Endometrium (tissue), 2 donors: ENCODE results near the gene CCDC9B.

Source experiments
- FAIRE-seq: peaks from 2 replicates; lab custom pipeline; 2012; peaks lifted over from hg19 to GRCh38; lab: Jason Lieb, UNC
- donor health status: control.
- donor health status: control.

CCDC9B gene

DNA sequence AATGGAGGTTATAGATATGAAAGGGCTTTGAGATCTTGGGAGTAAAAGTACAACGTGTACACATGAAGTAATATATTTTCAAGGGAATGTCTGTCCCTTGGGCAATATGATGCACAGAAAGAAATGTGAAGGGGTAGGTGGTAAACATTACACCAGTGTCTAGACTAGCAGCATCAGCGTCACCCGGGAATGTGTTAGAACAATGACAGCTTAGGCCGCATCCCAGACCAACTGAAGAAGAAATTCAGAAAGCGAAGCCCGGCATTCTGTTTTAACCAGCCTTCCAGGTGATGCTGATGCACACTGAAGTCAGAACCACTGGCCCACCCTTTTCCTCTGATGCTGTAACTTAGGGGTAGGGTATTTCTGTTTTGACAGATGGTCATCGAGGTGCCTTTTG, 10.9 kb downstream of the CCDC9B start:
- no peak for FAIRE-seq

DNA sequence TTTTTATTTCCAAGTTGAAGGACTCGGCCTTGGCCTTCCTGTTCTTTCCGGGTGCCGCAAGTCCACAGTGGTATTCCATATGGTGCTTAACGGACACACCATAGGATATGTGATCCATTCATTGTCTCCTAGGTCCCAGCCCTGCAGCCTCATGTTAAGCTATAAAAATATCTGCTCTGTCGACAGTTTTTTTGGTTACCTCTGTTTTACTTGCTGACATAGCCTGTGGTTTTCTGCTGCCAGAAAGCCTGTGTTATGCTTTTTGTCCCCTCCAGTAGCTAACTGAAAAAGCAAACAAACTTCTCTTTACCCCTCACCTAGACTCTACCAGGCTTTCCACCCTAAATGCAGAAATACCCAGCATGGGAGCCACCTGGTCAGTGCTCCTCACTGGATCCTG, 12.0 kb downstream of the CCDC9B start:
- FAIRE-seq: no peak

DNA sequence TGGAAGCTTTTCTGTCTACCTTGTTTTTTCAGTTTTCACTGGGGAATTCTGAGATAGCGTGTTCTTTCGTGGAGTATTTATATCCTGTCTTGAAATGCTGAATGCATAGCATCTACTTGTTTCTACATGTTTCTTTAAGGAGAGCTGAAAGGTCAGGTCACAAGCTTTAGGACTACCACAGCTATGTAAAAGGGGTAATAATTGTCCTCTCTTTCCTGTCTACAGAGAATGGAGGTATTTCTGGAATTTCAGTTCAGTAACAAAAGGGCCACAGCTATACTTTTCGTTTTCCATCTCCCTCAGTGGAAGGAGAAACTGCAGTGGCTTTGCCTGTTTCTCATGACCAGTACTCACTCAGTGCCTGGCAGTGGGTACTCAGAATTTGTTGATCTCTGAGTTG, 12.6 kb downstream of the CCDC9B start:
- no peak for FAIRE-seq

DNA sequence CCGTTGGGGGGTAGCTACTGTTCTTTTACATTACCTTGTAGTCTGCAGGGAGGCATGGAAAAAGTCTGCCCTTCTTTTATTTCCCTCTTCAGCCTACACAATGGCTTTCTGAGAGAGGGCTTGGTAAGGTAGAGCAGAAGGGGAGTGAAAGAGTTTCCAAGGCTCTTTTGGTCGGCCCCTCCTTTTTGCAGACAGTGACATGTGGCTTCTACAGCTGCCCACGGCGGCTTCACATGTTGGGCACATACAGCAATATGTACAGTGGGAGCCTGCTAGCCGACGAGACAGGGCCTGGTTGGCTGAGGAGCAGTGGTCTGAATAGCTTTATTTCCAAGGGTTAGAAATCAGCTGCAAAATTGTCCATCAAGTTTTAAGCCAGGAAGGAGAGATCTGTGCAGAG, 13.3 kb downstream of the CCDC9B start:
- no peak for FAIRE-seq

DNA sequence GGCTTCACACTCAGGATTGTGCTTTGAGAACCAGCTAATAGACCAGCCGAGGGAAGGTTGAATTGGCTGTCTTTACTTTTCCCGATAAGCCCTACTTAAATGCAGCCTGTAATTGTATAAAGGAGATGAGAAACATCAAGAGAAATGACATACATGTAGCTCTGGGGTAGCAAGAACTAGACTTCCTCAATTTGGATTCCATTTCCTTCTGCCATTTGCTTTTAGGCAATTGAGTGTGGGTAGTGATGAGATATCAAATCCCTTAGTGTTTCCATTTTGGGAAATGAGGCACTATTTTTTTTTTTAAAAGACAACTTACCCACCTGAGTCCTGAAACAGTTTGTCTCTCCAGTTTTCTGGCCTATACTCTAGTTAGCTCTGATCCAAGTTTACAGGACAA, 15.0 kb downstream of the CCDC9B start:
- FAIRE-seq: no peak

DNA sequence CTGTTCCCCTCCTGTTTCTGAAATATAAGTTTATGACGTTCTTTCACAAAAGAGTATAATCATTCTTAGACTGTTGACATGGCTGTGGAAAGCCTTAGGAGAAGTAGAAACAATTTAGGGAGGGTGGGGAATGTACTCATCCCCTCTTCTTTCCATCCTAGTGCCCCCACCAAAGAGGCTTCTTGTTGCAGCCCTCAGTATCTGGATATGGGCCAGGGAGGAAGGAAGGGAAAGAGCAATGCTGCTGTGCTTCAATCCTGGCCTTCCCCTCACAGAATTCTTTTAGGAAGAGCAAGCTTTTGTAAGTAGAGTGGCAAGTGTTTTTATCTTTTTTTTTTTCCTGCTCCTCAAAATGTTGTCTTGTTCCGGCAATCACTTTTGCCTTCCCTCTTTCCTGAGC, 15.6 kb downstream of the CCDC9B start:
- FAIRE-seq: no peak

DNA sequence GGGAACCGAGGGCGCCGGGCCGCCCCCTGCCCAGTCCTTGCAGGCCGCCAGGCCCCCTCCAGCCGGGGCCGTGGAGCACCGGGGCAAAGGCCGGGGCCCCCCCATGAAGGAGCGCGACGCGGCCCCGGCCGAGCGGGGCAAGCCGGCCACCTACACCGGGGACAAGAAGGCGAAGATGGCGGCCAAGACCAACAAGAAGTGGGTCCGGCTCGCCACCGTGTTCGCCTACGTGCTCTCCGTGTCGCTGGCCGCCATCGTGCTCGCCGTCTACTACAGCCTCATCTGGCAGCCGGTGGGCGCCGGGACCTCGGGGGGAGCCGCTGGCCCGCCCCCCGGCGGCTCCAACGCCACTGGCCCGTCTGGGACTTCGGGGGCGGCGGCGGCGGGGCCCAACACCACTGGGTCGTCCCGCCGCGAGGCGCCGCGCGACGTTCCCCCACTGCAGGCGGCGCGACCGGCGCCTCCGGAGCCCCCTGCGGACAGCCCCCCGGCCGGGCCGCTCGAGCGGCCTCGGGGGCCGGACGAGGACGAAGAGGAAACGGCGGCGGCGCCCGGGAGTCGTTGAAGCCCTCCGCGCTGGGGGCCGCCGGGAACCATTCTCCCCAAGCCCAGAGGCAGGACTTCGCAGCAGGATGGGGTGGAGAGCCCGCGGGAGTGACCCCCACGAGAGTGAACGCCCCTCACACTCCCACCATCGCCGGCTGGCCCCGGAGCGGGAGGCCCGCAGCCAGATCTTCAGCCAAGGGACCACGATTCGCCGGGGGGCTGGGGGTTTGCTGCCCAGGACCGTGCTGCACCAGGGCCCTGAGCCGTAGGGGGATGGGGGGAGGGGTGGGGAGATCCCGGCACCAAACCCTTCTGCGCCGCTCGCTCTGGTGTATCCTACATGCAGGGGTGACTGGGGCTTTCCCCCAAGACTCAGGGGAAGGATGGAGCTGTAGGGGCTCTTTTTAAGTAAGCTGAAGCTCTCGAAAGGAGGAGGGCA, 16.5 kb downstream of the CCDC9B start:
- no peak for FAIRE-seq

DNA sequence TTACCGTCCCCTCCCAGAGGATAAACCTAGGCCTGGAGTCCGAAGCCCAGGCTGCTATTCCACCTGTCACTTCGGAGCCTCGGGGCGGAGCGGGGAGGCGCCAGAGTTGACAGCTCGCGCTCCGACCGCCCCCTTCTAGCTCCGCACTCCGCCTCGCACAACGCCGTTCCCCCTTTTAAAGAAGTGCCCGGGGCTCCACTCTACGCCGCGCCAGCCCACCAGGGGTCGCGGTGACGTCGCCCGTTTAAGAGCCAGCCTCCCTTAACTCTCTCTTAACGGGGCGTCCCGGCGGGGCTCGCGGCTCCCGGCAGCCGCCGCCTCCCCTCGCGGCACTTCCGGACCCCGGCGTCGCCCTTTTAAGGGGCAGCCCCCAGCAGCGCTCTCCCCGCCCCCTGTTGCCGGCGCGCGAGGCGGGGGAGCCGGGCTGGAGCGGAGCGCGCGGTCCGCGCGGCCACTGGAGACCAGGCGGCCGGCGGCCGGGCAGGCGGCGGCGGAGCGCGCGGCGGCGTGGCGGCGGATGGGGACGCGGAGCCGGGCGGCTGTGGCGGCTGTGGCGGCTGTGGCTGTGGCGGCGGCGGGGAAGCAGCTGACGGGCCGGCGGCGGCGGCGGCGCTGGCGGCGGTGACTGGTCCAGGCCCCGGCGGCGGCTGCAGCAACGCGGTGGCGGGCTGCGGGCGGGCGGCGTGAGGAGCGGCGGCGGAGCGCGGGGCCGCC, 17.3 kb downstream of the CCDC9B start, which contains the start of gene INAFM2:
TSS of gene INAFM2 (plus strand) at position 454 of the 714 bp plus-strand sequence. CDS start 364 bp downstream, outside the sequence.
- no peak for FAIRE-seq

DNA sequence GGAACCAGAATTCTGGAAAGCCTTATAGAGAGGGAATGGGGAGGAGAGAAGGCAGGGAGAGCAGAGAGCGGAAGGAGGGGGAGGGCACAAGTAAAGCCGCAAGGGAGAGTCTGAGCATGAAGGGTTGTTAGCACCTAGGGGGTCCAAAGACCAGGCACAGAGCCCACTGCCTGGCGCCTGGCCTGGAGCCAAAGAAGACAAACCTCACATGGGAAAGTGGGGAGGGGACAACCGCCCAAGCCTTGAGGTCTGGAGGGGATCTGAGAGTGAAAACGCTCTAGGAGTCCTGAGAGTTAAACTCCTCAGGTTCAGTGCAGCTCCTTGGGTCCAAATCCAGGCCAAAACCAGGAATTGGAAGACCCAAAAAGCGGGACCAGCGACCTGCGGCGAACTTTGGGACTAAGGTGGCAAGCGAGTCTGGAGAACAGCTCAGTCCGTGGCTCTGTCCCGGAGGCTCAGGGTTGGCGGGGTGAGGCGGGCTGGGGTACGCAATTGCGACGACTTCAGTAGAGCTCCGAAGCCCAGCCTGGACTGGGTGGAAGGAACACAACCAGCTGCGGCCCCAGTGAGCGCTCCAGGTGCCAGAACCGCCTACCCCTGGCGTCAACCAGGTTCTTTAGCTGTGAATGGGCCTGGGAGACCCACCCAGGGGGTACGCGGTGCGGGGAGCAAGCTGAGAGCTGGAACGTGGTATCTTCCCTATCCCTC, 18.1 kb downstream of the CCDC9B start:
- no peak for FAIRE-seq

DNA sequence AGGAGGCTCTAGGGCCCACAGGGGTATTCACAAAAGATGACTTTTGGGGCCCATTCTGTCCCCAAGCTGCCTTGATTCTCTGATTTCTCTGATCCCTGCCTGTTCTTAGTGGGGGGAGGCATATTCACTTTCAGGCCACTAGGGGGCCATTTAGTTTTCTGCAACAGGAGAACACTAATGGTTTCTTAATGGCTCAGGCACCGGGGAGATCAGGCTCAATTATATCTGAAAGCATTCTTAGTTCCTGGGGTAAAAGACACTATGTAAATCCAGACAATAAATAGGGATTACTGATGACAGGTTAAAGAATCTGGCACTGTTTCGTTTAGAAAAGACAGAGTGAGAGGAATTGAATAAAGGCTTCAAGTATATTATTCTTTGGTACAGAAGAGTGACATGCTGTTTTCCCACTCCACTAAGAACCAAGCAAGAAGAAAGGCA, 19.8 kb downstream of the CCDC9B start:
- FAIRE-seq: peak; percentile 66

DNA sequence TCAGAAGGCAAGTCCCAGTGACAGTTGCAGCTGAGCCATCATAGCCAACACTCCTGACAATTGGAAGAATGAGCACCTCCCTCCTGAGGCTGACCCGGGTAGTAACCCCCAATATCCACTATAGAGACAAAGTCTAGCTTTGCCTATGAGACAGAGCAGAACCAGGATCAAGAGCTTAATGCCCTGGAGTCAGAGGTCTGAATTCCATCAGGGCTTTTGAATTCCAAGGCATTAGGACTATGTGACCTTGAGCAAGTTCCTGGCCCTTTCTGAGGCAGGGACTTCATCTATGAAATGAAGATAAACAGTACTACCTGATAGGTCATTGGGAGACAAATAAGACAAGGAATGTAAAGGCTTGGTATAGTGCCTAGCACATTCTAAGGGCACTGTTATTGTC, 20.3 kb downstream of the CCDC9B start:
- no peak for FAIRE-seq

DNA sequence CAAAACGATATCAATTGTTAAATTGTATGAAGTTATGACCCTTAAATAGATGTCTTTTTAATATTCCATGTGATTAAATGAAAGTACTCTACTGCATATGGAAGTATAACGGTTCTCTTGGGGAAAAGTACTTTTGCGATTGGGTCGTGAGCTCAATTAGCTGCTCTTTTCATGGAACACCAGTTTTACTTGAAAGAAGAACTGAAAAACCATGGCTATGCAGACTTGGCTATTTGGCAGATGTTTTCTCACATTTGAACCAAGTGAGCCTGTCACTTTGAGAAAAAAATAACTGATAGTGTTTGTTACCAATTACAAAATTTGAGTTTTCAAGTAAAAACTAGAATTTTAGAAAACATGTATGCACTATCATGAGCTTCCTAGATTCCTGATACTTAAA, 23.2 kb downstream of the CCDC9B start:
- FAIRE-seq: no peak

DNA sequence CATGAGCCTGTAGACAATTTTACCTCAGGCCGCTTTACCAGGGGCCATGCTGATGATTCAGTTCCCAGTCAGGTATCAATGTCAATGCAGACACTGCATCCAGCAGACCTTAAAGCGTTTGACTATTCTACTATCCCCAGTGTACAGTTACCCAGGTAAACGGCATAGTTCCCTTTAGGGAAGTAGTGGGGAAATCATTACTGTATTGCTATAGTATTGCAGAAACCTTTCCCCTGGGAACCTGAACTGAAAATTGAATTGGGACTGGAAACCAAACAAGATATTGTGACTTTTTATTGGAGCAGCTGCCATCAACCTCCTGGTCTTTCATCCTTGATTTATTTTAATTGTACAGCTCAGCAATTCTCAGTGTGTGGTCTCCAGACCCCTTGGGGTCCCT, 23.8 kb downstream of the CCDC9B start:
- no peak for FAIRE-seq

DNA sequence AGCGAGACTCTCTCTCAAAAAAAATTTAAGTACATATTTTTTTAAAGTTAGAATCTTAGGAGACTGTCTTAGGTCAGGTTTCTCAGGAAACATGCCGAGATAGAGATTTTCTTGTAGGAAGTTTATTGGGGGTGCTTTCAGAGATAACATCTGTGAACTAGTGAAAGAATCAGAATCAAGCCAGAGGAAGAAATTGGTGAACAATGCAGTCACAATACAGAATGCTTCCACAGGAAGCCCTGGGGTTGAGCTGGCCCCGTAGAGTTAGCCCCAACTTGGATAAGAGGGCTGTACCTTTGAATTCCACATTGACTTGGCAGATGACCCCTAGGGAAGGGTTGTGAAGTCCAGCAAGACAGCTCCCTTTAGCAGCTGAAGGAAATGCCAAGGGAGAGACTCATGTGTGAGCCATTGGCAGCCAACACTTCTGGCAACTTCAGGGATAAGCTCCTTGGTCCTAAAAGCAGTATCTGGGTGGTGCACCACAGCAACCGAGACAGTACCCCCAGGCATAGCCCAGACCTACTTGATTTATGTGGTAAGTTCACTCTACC, 25.9 kb downstream of the CCDC9B start:
- no peak for FAIRE-seq

DNA sequence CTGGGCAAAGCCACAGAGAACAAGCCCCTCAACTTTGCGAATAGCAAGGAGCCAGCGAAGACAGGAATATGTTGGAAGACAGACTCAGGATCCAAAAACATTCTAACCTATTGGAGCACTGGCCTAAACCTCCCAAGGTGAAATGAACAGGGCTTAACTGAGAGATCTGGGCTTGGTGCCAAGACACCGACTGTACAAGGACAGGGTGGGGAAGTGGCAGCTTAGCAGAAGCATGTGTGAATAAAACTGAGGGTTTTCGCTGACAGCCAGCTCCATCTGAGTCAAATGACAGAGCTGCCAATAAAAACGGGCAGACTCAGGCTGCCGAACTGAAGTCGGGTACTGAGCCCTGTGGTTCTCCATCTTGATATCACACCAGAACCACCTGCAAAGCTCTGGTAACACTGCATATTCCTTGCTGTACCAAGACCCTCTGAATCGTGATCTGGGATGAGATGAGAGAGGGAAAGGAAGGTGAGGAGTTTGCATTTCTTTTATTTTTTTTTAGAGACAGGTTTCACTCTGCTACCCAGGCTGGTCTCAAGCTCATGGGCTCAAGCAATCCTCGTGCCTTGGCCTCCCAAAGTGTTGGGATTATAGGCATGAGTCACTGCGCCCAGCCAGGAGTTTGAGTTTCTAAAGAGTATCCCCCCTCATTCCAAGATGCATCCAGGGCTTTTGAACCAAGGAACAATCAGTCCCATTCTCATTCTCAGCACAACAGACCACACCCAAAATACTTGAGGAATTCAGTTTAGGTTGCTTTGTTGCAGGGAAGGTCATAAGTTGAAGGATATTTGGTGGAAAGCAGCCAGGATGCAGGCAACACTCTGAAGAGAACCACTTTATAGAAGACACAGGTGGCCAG, 27.0 kb downstream of the CCDC9B start:
- no peak for FAIRE-seq

DNA sequence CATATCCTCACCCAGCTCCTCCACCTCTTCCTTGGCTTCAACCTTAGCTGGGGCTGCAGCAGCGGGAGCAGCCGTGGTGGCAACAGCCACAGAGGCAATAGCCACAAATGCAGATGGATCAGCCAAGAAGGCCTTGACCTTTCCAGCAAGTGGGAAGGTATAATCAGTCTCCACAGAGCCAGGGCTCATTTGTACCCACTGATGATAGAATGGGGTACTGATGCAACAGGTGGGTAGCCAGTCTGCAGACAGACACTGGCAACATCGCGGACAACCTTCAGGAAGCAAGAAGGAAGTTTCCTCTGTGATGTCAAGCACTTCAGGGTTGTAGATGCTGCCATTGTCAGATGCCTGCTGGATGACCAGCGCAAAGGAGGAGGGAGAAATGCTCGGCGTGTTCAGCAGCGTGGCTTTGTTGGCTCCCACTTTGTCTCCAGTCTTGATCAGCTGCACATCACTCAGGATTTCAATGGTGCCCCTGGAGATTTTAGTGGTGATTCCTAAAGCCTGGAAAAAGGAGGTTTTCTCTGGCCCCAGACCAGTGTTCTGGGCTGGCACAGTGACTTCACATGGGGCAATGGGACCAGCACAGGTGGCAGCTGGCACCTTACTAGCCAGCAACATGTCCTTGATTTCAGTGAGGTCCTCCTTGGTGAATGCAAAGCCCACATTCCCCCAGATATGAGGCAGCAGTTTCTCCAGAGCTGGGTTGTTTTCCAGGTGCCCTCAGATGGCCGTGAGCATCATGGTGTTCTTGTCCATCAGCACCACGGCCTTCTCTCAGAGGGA, 28.2 kb downstream of the CCDC9B start:
- no peak for FAIRE-seq

DNA sequence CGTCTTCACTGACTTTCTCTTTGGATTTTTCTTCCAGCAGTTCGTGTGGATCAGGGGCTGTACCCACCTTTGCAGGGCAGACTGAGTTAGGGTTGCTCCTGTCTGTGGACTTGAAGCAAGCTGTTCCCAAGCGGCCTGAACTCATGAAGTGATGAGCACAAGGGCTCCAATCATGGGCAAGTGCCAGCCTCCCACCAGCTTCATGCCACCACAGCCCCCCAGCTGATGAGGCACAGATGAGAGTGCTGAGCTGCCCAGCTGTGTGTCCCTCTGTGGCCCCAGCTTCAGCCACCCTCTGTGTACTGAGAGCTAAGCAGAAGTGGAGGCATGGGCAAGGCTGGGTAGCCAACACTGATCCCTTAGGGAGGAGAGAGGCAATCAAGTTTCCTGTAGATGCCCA, 29.7 kb downstream of the CCDC9B start:
- FAIRE-seq: no peak

DNA sequence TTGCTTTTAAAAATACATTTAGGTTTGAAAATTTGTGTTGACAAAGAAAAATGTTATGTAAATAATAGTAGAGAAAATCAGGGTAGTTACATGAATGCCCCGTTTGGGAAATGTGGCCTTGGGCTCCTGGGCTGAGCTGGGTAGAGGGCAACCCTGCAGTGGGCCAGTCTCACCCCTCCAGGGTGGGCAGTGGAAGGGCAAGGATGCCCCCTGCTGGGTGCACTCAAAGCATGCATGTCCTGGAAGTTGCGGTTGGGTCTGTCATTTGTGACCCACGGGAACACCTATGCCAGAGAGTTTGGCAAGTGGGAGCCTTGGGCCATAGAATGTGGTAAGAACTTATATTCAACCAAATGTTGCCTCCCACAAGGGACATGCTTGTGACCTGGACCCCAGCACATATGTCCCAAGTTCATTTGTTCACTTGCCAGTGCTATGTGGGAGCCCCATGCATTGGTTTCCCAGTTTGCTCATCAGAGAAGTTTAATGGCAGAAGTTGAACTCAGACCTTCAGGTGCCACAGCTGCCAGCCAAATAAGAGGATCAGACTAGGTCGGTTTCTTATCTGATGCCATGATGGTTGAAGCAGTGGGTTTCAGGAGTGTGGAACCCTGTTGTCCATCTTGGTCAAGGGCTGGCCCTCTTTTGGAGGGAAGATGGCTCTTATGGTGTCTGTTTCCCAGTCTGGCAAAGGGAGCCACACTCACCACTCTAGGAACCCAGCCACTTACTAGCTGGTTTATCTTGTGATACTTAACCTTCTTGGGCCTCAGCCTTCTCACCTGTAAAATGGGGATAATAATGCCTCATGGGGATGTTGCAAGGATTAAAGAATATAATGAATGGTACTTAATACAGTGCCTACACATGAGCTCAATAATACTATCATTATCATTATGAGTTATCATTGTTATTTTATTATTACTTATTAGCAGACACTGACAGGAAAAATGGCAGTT, 30.5 kb downstream of the CCDC9B start:
- no peak for FAIRE-seq

DNA sequence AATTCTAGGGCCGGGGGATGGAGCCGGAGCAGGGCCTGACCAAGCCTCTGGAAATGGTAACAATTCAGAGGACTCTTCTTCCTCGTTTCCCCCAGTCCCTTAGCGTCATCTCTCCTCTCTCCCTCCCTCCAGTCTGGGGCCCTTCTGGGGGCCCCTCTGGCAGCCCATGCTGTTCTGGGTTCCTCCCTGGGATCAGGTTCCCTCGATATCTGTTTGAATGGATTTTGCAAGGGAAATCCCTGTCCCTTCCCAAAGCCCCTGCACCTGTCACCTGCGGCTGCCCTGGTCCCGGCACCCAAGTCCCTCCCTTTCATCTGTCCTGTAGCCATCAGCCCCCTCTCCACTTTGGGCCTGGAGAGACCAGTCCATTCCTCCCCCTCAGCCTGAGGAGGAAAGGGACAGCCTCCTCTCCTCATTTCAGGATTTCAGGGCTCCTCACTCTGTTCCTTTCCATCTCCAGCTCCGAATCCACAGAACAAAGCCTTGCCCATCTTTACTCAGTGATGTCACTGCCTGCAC, 31.3 kb downstream of the CCDC9B start:
- no peak for FAIRE-seq
